H1 (cell line): ENCODE measurements around the gene GALT. TPM values are rescaled to one million over a fixed set of nuclear protein-coding genes. Genes with fewer than 3 reads are reported as not detected.

Experiments
- CTCF ChIA-PET: fragments of 300-600 bp; sonication (Branson Sonifier 250); formaldehyde crosslinking; loops from one replicate; lab custom pipeline; 2021; ENCODE audit not compliant: partially characterized antibody; lab: Charles Lee
- POLR2A ChIA-PET: fragments of 300-600 bp; sonication (Branson Sonifier 250); formaldehyde crosslinking; loops from one replicate; lab custom pipeline; 2021; ENCODE audit warnings: inconsistent platforms; ENCODE audit not compliant: partially characterized antibody; lab: Charles Lee
- DNase-seq, 2 experiments: peaks; one replicate each; pipeline versions ENCODE4 v3.0.0 to v3.0.0-alpha.2; 2010 to 2022; ENCODE audit warnings: low spot score in 2 of 2, low read depth in 1 of 2, mixed read lengths in 1 of 2
- FAIRE-seq: peaks from 2 replicates; lab custom pipeline; 2011; peaks lifted over from hg19 to GRCh38; lab: Jason Lieb, UNC
- H2AFZ ChIP-seq: 2 replicates; pipeline ENCODE4 v1.8.1; 2012; ENCODE audit warnings: low read length, inconsistent platforms
- H2AK5ac ChIP-seq: 2 replicates; pipeline ENCODE4 v1.6.1; 2013; ENCODE audit warnings: low read depth, low read length
- H2BK120ac ChIP-seq: replicated peaks from 2 replicates; pipeline ENCODE3; 2013; ENCODE audit warnings: low read depth, low read length, inconsistent platforms
- H2BK12ac ChIP-seq: 2 replicates; pipeline ENCODE4 v1.6.1; 2013; ENCODE audit warnings: low read depth, low read length
- H2BK15ac ChIP-seq: 2 replicates; pipeline ENCODE4 v1.6.1; 2013; ENCODE audit warnings: low read length
- H2BK20ac ChIP-seq: 2 replicates; pipeline ENCODE4 v1.6.1; 2013; ENCODE audit warnings: low read length
- H2BK5ac ChIP-seq: 2 replicates; pipeline ENCODE4 v1.6.1; 2013; ENCODE audit warnings: low read depth, low read length
- H3K14ac ChIP-seq: 2 replicates; pipeline ENCODE4 v1.6.1; 2013; ENCODE audit warnings: inconsistent platforms; ENCODE audit not compliant: insufficient read length
- H3K18ac ChIP-seq: 2 replicates; pipeline ENCODE4 v1.6.1; 2013; ENCODE audit warnings: low read length; ENCODE audit errors: extremely low read depth
- H3K23ac ChIP-seq: 2 replicates; pipeline ENCODE4 v1.6.1; 2013; ENCODE audit warnings: inconsistent platforms; ENCODE audit not compliant: insufficient read length
- H3K23me2 ChIP-seq: 2 replicates; pipeline ENCODE4 v1.6.1; 2013; ENCODE audit warnings: low read depth, low read length
- H3K27ac ChIP-seq: 2 replicates; pipeline ENCODE4 v1.6.1; 2011; ENCODE audit warnings: low read depth, low read length, inconsistent platforms
- H3K27me3 ChIP-seq, 4 experiments: replicated peaks in 1 of 4; 1 replicate in 1 of 4; 2 replicates in 3 of 4; pipeline versions ENCODE4 v1.6.1 to v1.8.1; 2011 to 2013; ENCODE audit warnings: low read length in 3 of 4, mild to moderate bottlenecking in 3 of 4, inconsistent platforms in 2 of 4, mixed read lengths in 2 of 4, moderate library complexity in 1 of 4; ENCODE audit not compliant: control insufficient read depth in 3 of 4, insufficient read depth in 3 of 4; ENCODE audit errors: extremely low read depth in 1 of 4
- H3K36me3 ChIP-seq, 4 experiments: 2 replicates each; pipeline versions ENCODE4 v1.6.1 to v1.8.1; 2011 to 2013; ENCODE audit warnings: mild to moderate bottlenecking in 4 of 4, low read length in 3 of 4, moderate library complexity in 2 of 4, control low read depth in 1 of 4, inconsistent platforms in 1 of 4; ENCODE audit not compliant: insufficient read depth in 4 of 4, control insufficient read depth in 2 of 4
- H3K4ac ChIP-seq: replicated peaks from 2 replicates; pipeline ENCODE3; 2013; ENCODE audit warnings: low read length, low read depth, mixed read lengths, inconsistent platforms; ENCODE audit not compliant: insufficient read length
- H3K4me1 ChIP-seq, 4 experiments: replicated peaks in 1 of 4; 1 replicate in 1 of 4; 2 replicates in 3 of 4; pipeline versions ENCODE4 v1.6.1 to v1.8.1; 2011 to 2013; ENCODE audit warnings: low read length in 3 of 4, inconsistent platforms in 2 of 4, mixed read lengths in 1 of 4; ENCODE audit not compliant: insufficient read depth in 4 of 4, control insufficient read depth in 3 of 4
- H3K4me2 ChIP-seq, 2 experiments: 2 replicates each; pipeline versions ENCODE4 v1.6.1 to v1.8.1; 2011 to 2013; ENCODE audit warnings: low read depth in 2 of 2, low read length in 2 of 2, control low read depth in 1 of 2, inconsistent platforms in 1 of 2, mild to moderate bottlenecking in 1 of 2; ENCODE audit not compliant: insufficient read depth in 1 of 2
- H3K4me3 ChIP-seq, 4 experiments: fragments of 200-600, 300-600 bp in 1 of 4; sonication (generic), shearing (Covaris generic), sonication (Bioruptor Twin) in 1 of 4; 2 replicates each; pipeline versions ENCODE4 v1.5.1 to v1.8.1; 2011 to 2016; ENCODE audit warnings: low read length in 4 of 4, low read depth in 3 of 4, control low read depth in 2 of 4, inconsistent platforms in 2 of 4, mild to moderate bottlenecking in 2 of 4, mixed read lengths in 1 of 4, moderate library complexity in 1 of 4; ENCODE audit not compliant: insufficient read depth in 2 of 4; ENCODE audit errors: extremely low read depth in 1 of 4
- H3K56ac ChIP-seq: replicated peaks from 2 replicates; pipeline ENCODE3; 2013; ENCODE audit warnings: low read depth, mild to moderate bottlenecking, mixed read lengths, low read length, inconsistent platforms; ENCODE audit not compliant: insufficient read length
- H3K79me1 ChIP-seq: 2 replicates; pipeline ENCODE4 v1.6.1; 2013; ENCODE audit warnings: low read depth, low read length, control low read depth
- H3K79me2 ChIP-seq, 2 experiments: 2 replicates each; pipeline versions ENCODE4 v1.6.1 to v1.8.1; 2012 to 2013; ENCODE audit warnings: low read length in 2 of 2, mild to moderate bottlenecking in 2 of 2, inconsistent platforms in 1 of 2; ENCODE audit not compliant: insufficient read depth in 2 of 2, control insufficient read depth in 1 of 2
- H3K9ac ChIP-seq, 4 experiments: replicated peaks in 1 of 4; 1 replicate in 1 of 4; 2 replicates in 3 of 4; pipeline versions ENCODE4 v1.6.1 to v1.8.1; 2011 to 2013; ENCODE audit warnings: low read depth in 3 of 4, low read length in 3 of 4, control low read depth in 2 of 4, mild to moderate bottlenecking in 2 of 4, moderate library complexity in 2 of 4, inconsistent platforms in 1 of 4; ENCODE audit errors: extremely low read depth in 1 of 4
- H3K9me3 ChIP-seq, 2 experiments: 2 replicates each; pipeline versions ENCODE4 v1.6.1 to v1.8.1; 2012 to 2013; ENCODE audit warnings: mild to moderate bottlenecking in 2 of 2, moderate library complexity in 2 of 2, control low read depth in 1 of 2, inconsistent platforms in 1 of 2, low read depth in 1 of 2, low read length in 1 of 2, mixed read lengths in 1 of 2; ENCODE audit not compliant: insufficient read depth in 2 of 2
- H4K20me1 ChIP-seq, 2 experiments: replicated peaks in 1 of 2; 2 replicates each; pipeline versions ENCODE3 to v1.8.1; 2011 to 2013; ENCODE audit warnings: inconsistent platforms in 2 of 2, low read length in 2 of 2, mild to moderate bottlenecking in 1 of 2; ENCODE audit not compliant: insufficient read depth in 2 of 2, control insufficient read depth in 1 of 2
- H4K5ac ChIP-seq: 2 replicates; pipeline ENCODE4 v1.6.1; 2013; ENCODE audit warnings: low read length, low read depth, mixed read lengths, inconsistent platforms; ENCODE audit not compliant: insufficient read length
- H4K8ac ChIP-seq: 2 replicates; pipeline ENCODE4 v1.8.0; 2013; ENCODE audit warnings: mild to moderate bottlenecking, moderate library complexity, low read length, inconsistent platforms; ENCODE audit not compliant: insufficient read depth; ENCODE audit errors: extremely low read depth
- H4K91ac ChIP-seq: replicated peaks from 2 replicates; pipeline ENCODE3; 2013; ENCODE audit warnings: low read length, mixed read lengths, inconsistent platforms; ENCODE audit not compliant: insufficient read length
- CTCF ChIP-seq, 3 experiments: IDR thresholded peaks; 1 replicate in 2 of 3; 2 replicates in 1 of 3; pipeline versions ENCODE4 v1.5.1 to v1.6.1; 2011; ENCODE audit warnings: low read length in 3 of 3, mild to moderate bottlenecking in 3 of 3, inconsistent platforms in 2 of 3, low read depth in 1 of 3, moderate library complexity in 1 of 3; ENCODE audit not compliant: insufficient read depth in 1 of 3; ENCODE audit errors: control extremely low read depth in 1 of 3
- FOSL1 ChIP-seq: IDR thresholded peaks from 2 replicates; pipeline ENCODE4 v1.6.1; 2011; ENCODE audit warnings: mild to moderate bottlenecking, low read depth, low read length, moderate library complexity; ENCODE audit not compliant: insufficient read depth
- HDAC2 ChIP-seq, 2 experiments: fragments of 300-600 bp in 1 of 2; sonication (generic) in 1 of 2; IDR thresholded peaks; 2 replicates each; pipeline ENCODE4 v1.6.1; 2011 to 2012; ENCODE audit warnings: low read depth in 2 of 2, low read length in 2 of 2, mild to moderate bottlenecking in 2 of 2, moderate library complexity in 2 of 2, borderline replicate concordance in 1 of 2, inconsistent platforms in 1 of 2
- NRF1 ChIP-seq: IDR thresholded peaks from 2 replicates; pipeline ENCODE4 v1.6.1; 2011; ENCODE audit warnings: mild to moderate bottlenecking, low read depth, low read length, improper control_type of control experiment
- PHF8 ChIP-seq: fragments of 200-600 bp; sonication (generic); conservative IDR thresholded peaks from 2 replicates; pipeline ENCODE4 v1.7.1; 2012; ENCODE audit warnings: low read depth, mild to moderate bottlenecking, inconsistent platforms, low read length, moderate library complexity
- TBP ChIP-seq: IDR thresholded peaks from 2 replicates; pipeline ENCODE4 v1.6.1; 2011; ENCODE audit warnings: low read depth, low read length, improper control_type of control experiment
- WGBS, 2 experiments: shearing (Covaris generic) in 1 of 2; methylation state at CpG; one replicate each; pipeline versions ENCODE4 v1.1.6 to v1.1.7; 2013 to 2015; ENCODE audit warnings: low lambda C conversion rate in 2 of 2, mixed read lengths in 2 of 2, inconsistent platforms in 1 of 2, low coverage in 1 of 2, missing lambda C conversion rate in 1 of 2; ENCODE audit not compliant: insufficient replicate concordance in 2 of 2, insufficient coverage in 1 of 2, insufficient read length in 1 of 2; ENCODE audit errors: extremely low coverage in 1 of 2, missing lambda C conversion rate in 1 of 2; 5-methylcytosine and 5-hydroxymethylcytosine counted together
- polyA plus RNA-seq, 7 experiments: library from polyadenylated mRNA; depleted of rRNA in 3 of 7; stranded (reverse) in 5 of 7; unstranded in 2 of 7; fragments of >200 nt in 5 of 7; fragments of 200-250 nt in 2 of 7; gene quantifications; 1 replicate in 5 of 7; 2 replicates in 1 of 7; 4 replicates in 1 of 7; pipeline versions ENCODE4 v1.2.1 to v1.2.3, GENCODE V29; 2011 to 2013; ENCODE audit warnings: missing spikeins in 2 of 7, mixed read lengths in 2 of 7
- total RNA-seq: library from RNA; stranded (reverse); fragmentation: NEBNext Ultra II Directional; extraction: Animal tissue kit (Norgen Biotek cat#: 25700); gene quantifications from 2 replicates; pipeline ENCODE4 v1.2.1, GENCODE V29; 2021

GALT gene
- total and polyA plus RNA-seq, 2 of the 8 experiments (the other 6 are each of a cell fraction or from before 2014, with no cell fraction given) = 21.9 to 50.6 TPM

- POLR2A ChIA-PET = interaction anchor here (1.1 kb wide), 1 partner anchor 24 kb away, joined by 3 read pairs; no protein-coding TSS in a partner anchor
- Histone ChIP-seq H2AFZ (no peak within 1 kb of the TSS; the same call in 1 of the 2 replicates), H3K9me3 (no peaks in the 10 kb centered on the region), H2BK5ac (no peak within 1 kb of the TSS), H3K9ac (peak within 1 kb of the TSS in 3 of 4 experiments; percentile 35 to 45 (median 43); a peak in 4 of 7 replicates), H3K27ac (no peak within 1 kb of the TSS), H3K18ac (no peak within 1 kb of the TSS), H2BK20ac (no peak within 1 kb of the TSS), H3K27me3 (peaks cover 17 to 37% (median 35%) of the 10 kb centered on the region in 4 experiments), H3K14ac (no peak within 1 kb of the TSS), H3K36me3 (no peaks in the 10 kb centered on the region; a peak in 1 of 8 replicates), H2BK12ac (no peak within 1 kb of the TSS), H3K4me2 (peak within 1 kb of the TSS; percentile 76 to 86), H4K5ac (no peak within 1 kb of the TSS), H3K23me2 (peaks cover 7% of the 10 kb centered on the region; the same call in 1 of the 2 replicates), H3K23ac (no peak within 1 kb of the TSS), H3K4me3 (peak within 1 kb of the TSS; percentile 55 to 79 (median 72)), H3K56ac (no peak within 1 kb of the TSS), H3K4ac (no peak within 1 kb of the TSS), H3K79me1 (no peaks in the 10 kb centered on the region; the same call in 1 of the 2 replicates), H2BK15ac (no peak within 1 kb of the TSS), H3K4me1 (peaks cover 0 to 5% (median 4%) of the 10 kb centered on the region in 4 experiments; a peak in 5 of 7 replicates), H4K8ac (0 out of 2 replicates have a peak within 1 kb of the TSS, but pooled peaks have one; percentile 15), H4K91ac (no peak within 1 kb of the TSS), H2AK5ac (no peak within 1 kb of the TSS), H2BK120ac (no peak within 1 kb of the TSS), H3K79me2 (no peaks in the 10 kb centered on the region), H4K20me1 (peaks cover 0 to 2% of the 10 kb centered on the region in 2 experiments)
- 9% methylated on average over 43 of the region's 43 CpGs; no CpG with 5 or more reads in 1 of the 2 experiments for WGBS, 2 experiments
- peak in 1 of 2 experiments; percentile 83 for DNase-seq
- CTCF ChIA-PET = interaction anchor here (1.1 to 4.7 kb wide), 10 partner anchors 9 to 119 kb away, joined by 3 to 65 read pairs (median 6); partner anchors contain the start of genes ARID3C, GALT, RPP25L and SIGMAR1
- FAIRE-seq = peak; percentile 98
- TF ChIP-seq NRF1 = no peak
- TF ChIP-seq FOSL1 = no peak
- TF ChIP-seq CTCF (IDR thresholded peaks at IDR 0.05; ENCODE audit: control extremely low read depth in 1 of 3, insufficient read depth in 1 of 3, low read depth in 1 of 3, low read length in 3 of 3) = peak in 1 of 3 experiments; percentile 6; a peak in 1 of 4 replicates
- peak; percentile 44; the same call in 1 of the 2 replicates for TF ChIP-seq PHF8
- no peak for TF ChIP-seq TBP
- TF ChIP-seq HDAC2 (IDR thresholded peaks at IDR 0.05; ENCODE audit: borderline replicate concordance in 1 of 2, low read depth in 2 of 2, low read length in 2 of 2) = no peak
These were observed 26.1 kb upstream of the GALT start, which contains the start of gene DCTN3 for GRCh38 chr9:34620061-34620994. Gene DCTN3, minus strand, starts transcription at chr9:34620495. Its CDS starts 31 bp downstream, at chr9:34620464.
